Chondrocyte (in vitro differentiated cells): Measurements from ENCODE around the gene BBX. TPM values are rescaled to one million over a fixed set of nuclear protein-coding genes. Genes with fewer than 3 reads are reported as not detected.

ENCODE experiments used
- DNase-seq: peaks from one replicate; pipeline ENCODE4 v3.0.0; 2021; ENCODE audit warnings: mixed read lengths, low spot score
- H3K27ac Mint-ChIP-seq: one replicate; pipeline ENCODE4 v1.8.0; 2021; ENCODE audit warnings: mild to moderate bottlenecking, moderate library complexity, mixed read lengths; ENCODE audit not compliant: unreplicated experiment
- H3K27me3 Mint-ChIP-seq: 2 replicates; pipeline ENCODE4 v1.8.0; 2021; ENCODE audit warnings: low read depth, mixed read lengths
- H3K36me3 Mint-ChIP-seq: 2 replicates; pipeline ENCODE4 v1.8.0; 2021; ENCODE audit warnings: low read depth, mixed read lengths
- H3K4me1 Mint-ChIP-seq: 2 replicates; pipeline ENCODE4 v1.8.0; 2021; ENCODE audit warnings: low read depth, mild to moderate bottlenecking, mixed read lengths
- H3K4me3 Mint-ChIP-seq: one replicate; pipeline ENCODE4 v1.8.0; 2021; ENCODE audit warnings: mild to moderate bottlenecking, moderate library complexity, mixed read lengths; ENCODE audit not compliant: unreplicated experiment
- H3K9me3 Mint-ChIP-seq: 2 replicates; pipeline ENCODE4 v1.8.0; 2021; ENCODE audit warnings: low read depth, mixed read lengths
- total RNA-seq: library from RNA; stranded (reverse); gene quantifications from 3 replicates; pipeline ENCODE4 v1.2.1, GENCODE V29; 2021
- TF ChIP-seq, protein P1 (sequence below): fragments of 200-600 bp; sonication (generic); IDR thresholded peaks from 2 replicates; pipeline ENCODE4 v1.5.0; 2021; ENCODE audit warnings: antibody characterized with exemption, mild to moderate bottlenecking, moderate library complexity

BBX gene
- total RNA-seq, 1 donor from 2014 or later = 69.6 TPM

DNA sequence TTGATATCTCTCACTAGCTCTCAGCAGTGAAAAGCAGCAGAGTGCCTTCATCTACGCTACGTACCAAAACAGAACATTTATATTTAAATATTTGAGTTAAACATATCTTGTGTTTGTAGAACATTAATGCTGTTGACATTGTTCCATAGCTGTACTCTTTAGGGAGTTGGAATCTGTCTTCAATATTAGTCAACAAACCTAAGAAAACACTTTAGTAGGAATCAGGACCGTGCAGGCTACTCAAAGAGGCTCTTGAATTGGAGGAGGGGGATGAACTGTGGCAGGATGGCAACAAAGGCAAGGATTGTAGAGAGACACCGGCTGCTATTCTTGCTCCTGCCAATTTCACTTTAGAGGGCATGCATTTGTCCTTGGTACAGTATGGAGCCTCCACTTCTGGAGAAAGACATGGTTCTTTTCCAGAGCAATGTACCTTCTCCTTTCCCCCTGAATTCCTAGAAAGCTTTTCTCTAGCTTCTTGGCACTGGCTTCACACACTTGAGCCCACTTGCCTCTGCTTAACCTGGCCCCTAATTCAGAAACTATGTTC is 302.1 kb downstream of the BBX start:
- no peaks in the 10 kb centered on the region for H3K9me3 Mint-ChIP-seq
- no peak for DNase-seq
- no peaks in the 10 kb centered on the region for H3K27me3 Mint-ChIP-seq
- TF ChIP-seq, protein P1, sequence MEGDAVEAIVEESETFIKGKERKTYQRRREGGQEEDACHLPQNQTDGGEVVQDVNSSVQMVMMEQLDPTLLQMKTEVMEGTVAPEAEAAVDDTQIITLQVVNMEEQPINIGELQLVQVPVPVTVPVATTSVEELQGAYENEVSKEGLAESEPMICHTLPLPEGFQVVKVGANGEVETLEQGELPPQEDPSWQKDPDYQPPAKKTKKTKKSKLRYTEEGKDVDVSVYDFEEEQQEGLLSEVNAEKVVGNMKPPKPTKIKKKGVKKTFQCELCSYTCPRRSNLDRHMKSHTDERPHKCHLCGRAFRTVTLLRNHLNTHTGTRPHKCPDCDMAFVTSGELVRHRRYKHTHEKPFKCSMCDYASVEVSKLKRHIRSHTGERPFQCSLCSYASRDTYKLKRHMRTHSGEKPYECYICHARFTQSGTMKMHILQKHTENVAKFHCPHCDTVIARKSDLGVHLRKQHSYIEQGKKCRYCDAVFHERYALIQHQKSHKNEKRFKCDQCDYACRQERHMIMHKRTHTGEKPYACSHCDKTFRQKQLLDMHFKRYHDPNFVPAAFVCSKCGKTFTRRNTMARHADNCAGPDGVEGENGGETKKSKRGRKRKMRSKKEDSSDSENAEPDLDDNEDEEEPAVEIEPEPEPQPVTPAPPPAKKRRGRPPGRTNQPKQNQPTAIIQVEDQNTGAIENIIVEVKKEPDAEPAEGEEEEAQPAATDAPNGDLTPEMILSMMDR = no peak
- H3K4me1 Mint-ChIP-seq = no peaks in the 10 kb centered on the region
- no peak overlapping the region for H3K4me3 Mint-ChIP-seq
- no peak overlapping the region for H3K27ac Mint-ChIP-seq
- H3K36me3 Mint-ChIP-seq = no peaks in the 10 kb centered on the region

DNA sequence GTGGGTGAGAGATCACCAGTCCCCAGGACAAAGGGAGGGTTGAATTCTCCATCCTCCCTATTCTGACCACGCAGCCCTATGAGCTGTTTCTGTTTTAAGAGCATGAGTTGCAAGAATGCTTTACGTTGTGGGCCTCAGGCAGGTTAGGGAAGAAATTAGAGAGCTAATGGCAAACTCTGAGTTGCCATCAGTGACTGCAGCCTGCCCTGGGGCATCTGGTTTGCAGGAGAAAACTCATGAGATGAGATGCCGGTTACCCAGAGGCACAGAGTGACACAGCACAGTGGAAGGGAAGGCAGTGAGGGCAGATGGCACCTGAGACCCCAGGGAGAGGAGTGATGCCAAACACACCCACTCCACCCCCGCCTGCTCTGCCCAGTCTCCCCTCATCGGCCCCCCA is 302.8 kb downstream of the BBX start:
- TF ChIP-seq, protein P1 = no peak
- Mint-ChIP-seq H3K27me3 (no peaks in the 10 kb centered on the region), H3K36me3 (no peaks in the 10 kb centered on the region), H3K9me3 (no peaks in the 10 kb centered on the region), H3K27ac (no peak overlapping the region), H3K4me3 (no peak overlapping the region), H3K4me1 (no peaks in the 10 kb centered on the region)
- no peak for DNase-seq

DNA sequence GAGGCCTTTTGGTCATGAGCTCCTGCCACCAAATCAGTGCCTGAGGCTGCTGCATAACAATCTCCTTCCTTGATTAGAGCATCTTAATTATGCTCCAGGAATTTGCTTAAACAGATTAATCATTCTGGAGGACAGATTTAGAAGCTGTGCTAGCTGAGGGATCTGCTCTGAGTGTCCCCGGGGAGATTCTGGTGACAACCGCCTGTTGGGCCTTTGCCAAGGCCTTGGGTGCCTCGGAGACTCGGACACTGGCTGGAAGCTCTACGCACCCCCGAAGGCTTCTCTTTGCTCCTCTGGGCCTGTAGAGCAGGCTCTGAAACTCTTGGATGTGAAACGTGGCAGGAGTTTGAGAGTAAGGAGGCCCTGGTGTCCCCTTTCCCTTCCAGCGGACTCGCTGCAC is 304.0 kb downstream of the BBX start:
- no peak overlapping the region for H3K27ac Mint-ChIP-seq
- H3K4me3 Mint-ChIP-seq = no peak overlapping the region
- TF ChIP-seq, protein P1 = no peak
- DNase-seq = no peak
- H3K9me3 Mint-ChIP-seq = no peaks in the 10 kb centered on the region
- H3K4me1 Mint-ChIP-seq = no peaks in the 10 kb centered on the region
- no peaks in the 10 kb centered on the region for H3K36me3 Mint-ChIP-seq
- no peaks in the 10 kb centered on the region for H3K27me3 Mint-ChIP-seq

DNA sequence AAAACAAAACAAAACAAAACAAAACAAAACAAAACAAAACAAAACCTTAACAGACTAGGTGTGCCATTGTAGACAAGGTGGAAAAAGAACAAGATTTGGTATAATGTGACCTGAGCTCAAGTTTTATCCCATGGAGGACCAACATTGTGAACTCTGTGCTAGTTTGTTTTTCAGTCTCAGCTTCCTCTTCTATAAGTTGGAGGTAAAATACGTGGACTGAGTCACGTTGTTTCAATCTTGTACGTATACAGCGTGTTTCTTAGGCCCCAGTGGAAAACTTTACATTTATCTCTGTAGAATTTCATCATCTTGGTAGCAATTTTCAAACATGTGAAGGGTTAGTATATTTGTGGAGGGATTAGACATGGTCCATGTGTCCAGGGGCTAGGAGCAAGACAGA is 306.4 kb downstream of the BBX start:
- peaks cover 5% of the 10 kb centered on the region for H3K4me1 Mint-ChIP-seq

DNA sequence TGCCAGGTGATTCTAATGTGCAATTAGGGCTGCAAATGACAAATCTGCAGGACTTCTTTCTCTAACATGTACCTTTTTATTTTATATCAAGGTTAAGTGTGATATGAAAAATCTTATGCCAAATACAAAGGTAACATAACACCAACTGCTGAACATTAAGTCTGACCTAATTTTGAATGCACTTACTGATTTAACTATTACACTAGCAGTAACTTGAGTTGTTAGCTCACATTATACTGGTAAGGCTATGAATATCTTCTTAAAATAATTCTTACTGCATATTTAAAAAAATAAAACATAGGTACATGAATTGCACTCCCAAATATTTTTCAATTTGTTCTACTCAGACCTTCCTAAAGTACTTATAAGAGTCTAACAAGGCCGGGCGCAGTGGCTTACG is 308.8 kb downstream of the BBX start:
- TF ChIP-seq, protein P1 = no peak
- Mint-ChIP-seq H3K9me3 (no peaks in the 10 kb centered on the region), H3K27ac (no peak overlapping the region), H3K36me3 (no peaks in the 10 kb centered on the region), H3K27me3 (no peaks in the 10 kb centered on the region), H3K4me1 (peaks cover 5% of the 10 kb centered on the region), H3K4me3 (no peak overlapping the region)
- DNase-seq = no peak

More for the DNA sequence above, 306.4 kb downstream of the BBX start:
- H3K4me3 Mint-ChIP-seq = no peak overlapping the region
- no peak for DNase-seq
- H3K9me3 Mint-ChIP-seq = no peaks in the 10 kb centered on the region
- H3K36me3 Mint-ChIP-seq = no peaks in the 10 kb centered on the region
- no peaks in the 10 kb centered on the region for H3K27me3 Mint-ChIP-seq
- no peak overlapping the region for H3K27ac Mint-ChIP-seq
- TF ChIP-seq, protein P1 = no peak
